ENCODE data around the gene PARP11.

PARP11 gene

GRCh38 chr12:3761116-3761735 is 112.0 kb downstream of the PARP11 start:
- DNase-seq, result no peak

- DNase-seq, result no peak
These were observed 113.3 kb downstream of the PARP11 start for GRCh38 chr12:3759878-3760277.
